RWPE1 (cell line): ENCODE data around the gene ARRB2.

Source experiments
- CTCF ChIA-PET: fragments of 350-600 bp; sonication (Branson Sonifier 250); formaldehyde crosslinking; extraction: SDS; loops from one replicate; lab custom pipeline; 2021; lab: Yijun Ruan, JAX
- POLR2A ChIA-PET: fragments of 400-600 bp; formaldehyde crosslinking; extraction: SDS; loops from one replicate; lab custom pipeline; 2020; ENCODE audit warnings: antibody characterized with exemption; ENCODE audit not compliant: low non-redundant PET; lab: Yijun Ruan, JAX
- DNase-seq: peaks from one replicate; pipeline ENCODE4 v3.0.0; 2012; ENCODE audit warnings: low spot score
- H3K27ac ChIP-seq: fragments of 450-650 bp; 2 replicates; pipeline ENCODE4 v1.5.1; 2017
- TF ChIP-seq, protein P1 (sequence below): fragments of 450-650 bp; conservative IDR thresholded peaks from 2 replicates; pipeline ENCODE4 v1.5.1; 2017; ENCODE audit warnings: low read depth, mild to moderate bottlenecking

Gene ARRB2

DNA sequence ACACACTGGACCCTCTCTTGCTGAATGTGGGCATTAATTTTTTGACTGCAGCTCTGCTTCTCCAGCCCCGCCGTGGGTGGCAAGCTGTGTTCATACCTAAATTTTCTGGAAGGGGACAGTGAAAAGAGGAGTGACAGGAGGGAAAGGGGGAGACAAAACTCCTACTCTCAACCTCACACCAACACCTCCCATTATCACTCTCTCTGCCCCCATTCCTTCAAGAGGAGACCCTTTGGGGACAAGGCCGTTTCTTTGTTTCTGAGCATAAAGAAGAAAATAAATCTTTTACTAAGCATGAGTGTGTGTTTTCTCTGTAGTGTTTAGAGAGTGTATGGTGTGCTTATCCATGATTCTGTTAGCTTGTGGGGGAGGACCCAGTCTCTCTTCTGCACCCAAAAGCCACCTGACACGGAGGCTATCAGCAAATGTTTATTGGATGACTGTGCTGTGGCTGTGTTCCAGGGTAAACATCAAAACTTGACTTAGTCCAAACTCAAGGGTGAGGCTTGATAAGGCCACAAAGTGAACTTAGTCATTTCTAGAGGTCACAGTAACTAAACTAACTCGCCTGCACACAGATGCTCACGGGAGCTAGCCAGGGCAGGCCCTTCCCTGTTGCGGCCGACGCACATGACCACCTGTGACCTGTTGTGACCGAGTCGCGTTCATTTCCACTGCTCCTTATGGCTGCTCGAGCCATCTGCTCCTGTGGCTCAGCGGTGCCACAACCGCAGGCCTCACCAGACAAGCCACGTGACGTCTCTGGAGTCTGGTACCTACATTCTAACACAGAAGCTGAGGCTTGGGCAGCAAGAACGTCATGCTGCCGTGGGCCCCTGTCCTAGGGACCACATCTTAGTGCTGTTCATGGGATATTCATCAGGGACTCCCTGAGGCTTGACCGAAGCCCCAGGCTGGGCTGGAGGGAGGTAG is 11.0 kb downstream of the ARRB2 start:
- TF ChIP-seq, protein P1, sequence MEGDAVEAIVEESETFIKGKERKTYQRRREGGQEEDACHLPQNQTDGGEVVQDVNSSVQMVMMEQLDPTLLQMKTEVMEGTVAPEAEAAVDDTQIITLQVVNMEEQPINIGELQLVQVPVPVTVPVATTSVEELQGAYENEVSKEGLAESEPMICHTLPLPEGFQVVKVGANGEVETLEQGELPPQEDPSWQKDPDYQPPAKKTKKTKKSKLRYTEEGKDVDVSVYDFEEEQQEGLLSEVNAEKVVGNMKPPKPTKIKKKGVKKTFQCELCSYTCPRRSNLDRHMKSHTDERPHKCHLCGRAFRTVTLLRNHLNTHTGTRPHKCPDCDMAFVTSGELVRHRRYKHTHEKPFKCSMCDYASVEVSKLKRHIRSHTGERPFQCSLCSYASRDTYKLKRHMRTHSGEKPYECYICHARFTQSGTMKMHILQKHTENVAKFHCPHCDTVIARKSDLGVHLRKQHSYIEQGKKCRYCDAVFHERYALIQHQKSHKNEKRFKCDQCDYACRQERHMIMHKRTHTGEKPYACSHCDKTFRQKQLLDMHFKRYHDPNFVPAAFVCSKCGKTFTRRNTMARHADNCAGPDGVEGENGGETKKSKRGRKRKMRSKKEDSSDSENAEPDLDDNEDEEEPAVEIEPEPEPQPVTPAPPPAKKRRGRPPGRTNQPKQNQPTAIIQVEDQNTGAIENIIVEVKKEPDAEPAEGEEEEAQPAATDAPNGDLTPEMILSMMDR = no peak
- no peak for DNase-seq
- H3K27ac ChIP-seq = peak overlapping the region; percentile 75
- ChIA-PET POLR2A (no interaction called here), CTCF (interaction anchor here (0.6 to 1.0 kb wide), 3 partner anchors 68 to 156 kb away, joined by 3 to 5 read pairs (median 5); no protein-coding TSS in a partner anchor)

DNA sequence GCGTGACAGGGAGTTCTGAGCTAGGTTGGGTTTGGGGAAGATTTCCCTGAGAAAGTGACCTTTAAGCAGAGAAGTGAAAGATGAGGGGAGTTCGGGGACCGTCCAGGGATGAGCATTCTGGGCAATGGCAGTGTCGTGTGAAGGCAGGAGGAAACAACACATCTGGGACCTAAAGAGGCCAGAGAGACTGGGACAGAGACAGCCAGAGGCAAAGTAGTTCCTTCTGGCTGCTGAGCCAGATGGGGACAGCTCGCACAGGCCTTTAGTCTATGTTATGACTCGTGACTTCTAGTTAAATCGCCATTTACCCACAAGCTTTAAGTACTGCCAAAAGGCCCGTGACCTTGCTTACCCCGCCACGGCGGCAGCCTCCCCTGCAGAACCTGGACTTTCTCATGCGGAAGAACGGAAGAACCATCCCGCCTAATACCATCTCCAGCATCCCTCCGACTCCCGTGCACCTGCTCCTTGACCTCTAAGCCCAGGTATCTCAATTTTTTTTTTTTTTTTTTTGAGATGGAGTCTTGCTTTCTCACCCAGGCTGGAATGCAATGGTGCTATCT is 12.3 kb downstream of the ARRB2 start:
- DNase-seq = no peak
- TF ChIP-seq, protein P1 = no peak
- ChIA-PET POLR2A (no interaction called here), CTCF (no interaction called here)
- no peak overlapping the region for H3K27ac ChIP-seq

DNA sequence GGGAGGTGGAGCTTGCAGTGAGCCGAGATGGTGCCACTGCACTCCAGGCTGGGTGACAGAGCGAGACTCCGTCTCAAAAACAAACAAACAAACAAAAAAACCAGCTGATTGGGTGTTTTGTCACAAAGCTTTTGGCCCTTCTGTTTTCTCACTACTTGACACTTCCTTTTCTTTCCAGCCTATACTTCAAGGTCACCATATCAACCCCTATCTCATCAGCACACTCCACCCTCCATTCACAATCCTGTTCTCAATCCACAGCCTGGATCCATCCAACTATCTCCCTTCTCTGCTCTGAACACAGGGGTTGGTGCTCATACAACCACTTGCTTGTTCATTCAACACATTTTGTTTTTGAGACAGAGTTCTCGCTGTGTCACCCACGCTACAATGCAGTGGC is 14.2 kb downstream of the ARRB2 start:
- H3K27ac ChIP-seq = no peak overlapping the region
- TF ChIP-seq, protein P1 = no peak
- ChIA-PET CTCF (interaction anchor here (0.7 kb wide), 1 partner anchor 179 kb away, joined by 4 read pairs; no protein-coding TSS in a partner anchor), POLR2A (no interaction called here)
- no peak for DNase-seq

DNA sequence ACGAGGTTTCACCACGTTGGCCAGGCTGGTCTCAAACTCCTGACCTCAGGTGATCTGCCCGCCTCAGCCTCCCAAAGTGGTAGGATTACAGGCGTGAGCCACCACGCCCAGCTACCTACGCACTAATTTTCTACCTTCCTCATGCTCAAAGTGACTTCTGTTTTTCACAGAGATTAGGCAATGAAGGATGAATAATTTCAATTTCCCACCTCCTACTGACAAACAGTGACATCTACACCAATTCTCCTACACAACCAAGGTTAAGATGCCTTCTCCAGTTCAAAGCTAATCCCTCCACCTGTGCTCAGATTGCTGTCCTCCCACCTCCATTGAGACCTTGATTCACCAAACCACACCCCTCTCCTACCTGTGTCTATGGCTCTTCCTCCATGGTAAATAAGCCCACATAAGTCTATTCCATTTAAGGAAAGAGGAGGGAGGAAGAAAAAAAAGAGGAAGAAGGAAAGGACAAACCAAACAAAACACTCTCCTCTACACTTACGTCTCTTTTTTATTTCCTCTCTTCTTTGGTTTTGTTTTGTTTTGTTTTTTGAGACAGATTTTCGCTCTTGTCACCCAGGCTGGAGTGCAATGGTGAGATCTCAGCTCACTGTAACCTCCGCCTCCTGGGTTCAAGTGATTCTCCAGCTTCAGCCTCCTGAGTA is 15.3 kb downstream of the ARRB2 start:
- DNase-seq = no peak
- ChIA-PET CTCF (no interaction called here), POLR2A (no interaction called here)
- TF ChIP-seq, protein P1 = no peak
- no peak overlapping the region for H3K27ac ChIP-seq

DNA sequence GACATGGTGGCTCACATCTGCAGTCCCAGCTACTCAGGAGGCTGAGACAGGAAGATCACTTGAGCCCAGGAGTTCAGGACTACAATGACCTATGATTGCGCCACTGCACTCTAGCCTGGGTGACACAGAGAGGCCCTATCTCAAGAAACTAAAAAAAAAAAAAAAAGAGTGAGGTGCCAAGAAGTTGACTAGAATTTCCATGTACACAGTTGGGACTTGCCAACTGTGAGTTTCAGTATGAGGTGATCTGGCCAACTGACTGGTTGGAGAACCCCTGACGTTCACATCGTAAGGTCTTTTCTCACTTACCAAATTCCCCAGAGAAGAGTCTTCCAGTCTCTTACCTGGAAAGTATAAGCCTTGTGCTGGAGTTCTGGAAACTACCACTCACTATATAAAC is 17.7 kb downstream of the ARRB2 start:
- POLR2A ChIA-PET = no interaction called here

DNA sequence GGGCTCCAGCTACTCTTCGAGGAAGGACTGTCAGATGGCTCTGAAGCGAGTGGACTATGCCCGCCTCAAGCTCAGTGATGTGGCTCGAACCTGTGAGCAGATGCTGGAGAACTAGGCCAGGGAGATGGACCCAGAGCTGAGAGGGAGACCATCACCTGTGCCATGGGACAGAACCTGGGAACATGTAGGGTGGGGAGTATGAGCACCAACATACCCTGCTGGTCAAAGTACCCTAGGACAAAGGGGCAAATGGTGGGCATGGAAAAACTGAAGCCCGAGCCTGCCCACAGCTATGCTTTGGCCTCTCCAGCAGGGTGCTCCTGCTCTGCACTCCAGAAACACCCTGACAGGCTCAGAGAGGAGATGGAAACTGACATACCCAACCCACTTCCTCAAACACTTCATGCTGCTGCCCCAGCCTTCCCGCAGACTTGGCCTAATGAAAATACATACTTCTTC is 22.7 kb downstream of the ARRB2 start:
- no peak for DNase-seq
- ChIA-PET CTCF (interaction anchor here (0.9 to 1.2 kb wide), 2 partner anchors 23 to 57 kb away, joined by 3 to 7 read pairs; no protein-coding TSS in a partner anchor), POLR2A (no interaction called here)
- no peak overlapping the region for H3K27ac ChIP-seq
- TF ChIP-seq, protein P1 = no peak

More for the DNA sequence above, 17.7 kb downstream of the ARRB2 start:
- CTCF ChIA-PET = no interaction called here
- TF ChIP-seq, protein P1 = no peak
- no peak overlapping the region for H3K27ac ChIP-seq
- no peak for DNase-seq
